CD14-positive monocyte (primary cell): ENCODE measurements around the gene CYP39A1. TPM values are rescaled to one million over a fixed set of nuclear protein-coding genes. Genes with fewer than 3 reads are reported as not detected.

Experiments
- DNase-seq, 3 donors: peaks; one replicate each; pipeline ENCODE4 v3.0.0-alpha.2; 2011 to 2022
- H2AFZ ChIP-seq: 2 replicates; pipeline ENCODE4 v1.6.0; 2012; ENCODE audit warnings: mild to moderate bottlenecking, low read depth, low read length, inconsistent platforms; ENCODE audit not compliant: insufficient read depth, poor library complexity, severe bottlenecking
- H3K27ac ChIP-seq, 2 donors: 1 replicate in 1 of 2; 2 replicates in 1 of 2; pipeline ENCODE4 v1.5.1; 2012 to 2013; ENCODE audit warnings: low read length in 2 of 2, control low read depth in 1 of 2, inconsistent platforms in 1 of 2, low read depth in 1 of 2, mild to moderate bottlenecking in 1 of 2
- H3K27me3 ChIP-seq, 2 donors: one replicate each; pipeline versions ENCODE4 v1.6.0 to v1.6.1; 2011 to 2013; ENCODE audit warnings: low read length in 2 of 2; ENCODE audit not compliant: control insufficient read depth in 2 of 2, insufficient read depth in 2 of 2
- H3K36me3 ChIP-seq, 2 donors: replicated peaks in 1 of 2; 1 replicate in 1 of 2; 2 replicates in 1 of 2; pipeline versions ENCODE4 v1.5.1 to v1.6.1; 2012 to 2013; ENCODE audit warnings: low read length in 2 of 2, control low read depth in 1 of 2, inconsistent platforms in 1 of 2, mild to moderate bottlenecking in 1 of 2; ENCODE audit not compliant: insufficient read depth in 2 of 2, control insufficient read depth in 1 of 2
- H3K4me1 ChIP-seq, 2 donors: 1 replicate in 1 of 2; 2 replicates in 1 of 2; pipeline versions ENCODE4 v1.5.1 to v1.6.1; 2012 to 2013; ENCODE audit warnings: low read length in 2 of 2, control low read depth in 1 of 2, inconsistent platforms in 1 of 2, mild to moderate bottlenecking in 1 of 2, moderate library complexity in 1 of 2; ENCODE audit not compliant: insufficient read depth in 2 of 2, control insufficient read depth in 1 of 2
- H3K4me2 ChIP-seq: replicated peaks from 2 replicates; pipeline ENCODE3; 2012; ENCODE audit warnings: low read length, moderate library complexity, mild to moderate bottlenecking; ENCODE audit not compliant: poor library complexity, severe bottlenecking; ENCODE audit errors: extremely low read depth
- H3K4me3 ChIP-seq, 3 experiments: fragments of 200-600 bp in 1 of 3; sonication (generic) in 1 of 3; replicated peaks in 1 of 3; 1 replicate in 2 of 3; 2 replicates in 1 of 3; pipeline ENCODE4 v1.5.1; 2011 to 2013; ENCODE audit warnings: low read length in 3 of 3, mild to moderate bottlenecking in 3 of 3, control low read depth in 2 of 3, low read depth in 2 of 3, inconsistent platforms in 1 of 3, moderate library complexity in 1 of 3
- H3K79me2 ChIP-seq: 2 replicates; pipeline ENCODE4 v1.6.0; 2012; ENCODE audit warnings: mild to moderate bottlenecking, control low read depth, inconsistent platforms, low read length, moderate library complexity; ENCODE audit not compliant: insufficient read depth
- H3K9ac ChIP-seq: 2 replicates; pipeline ENCODE4 v1.6.0; 2017; ENCODE audit warnings: low read length, mild to moderate bottlenecking; ENCODE audit not compliant: insufficient read depth, poor library complexity, severe bottlenecking
- H3K9me3 ChIP-seq, 2 donors: replicated peaks in 1 of 2; 1 replicate in 1 of 2; 2 replicates in 1 of 2; pipeline versions ENCODE4 v1.5.1 to v1.6.1; 2012 to 2013; ENCODE audit warnings: low read length in 2 of 2, control low read depth in 1 of 2; ENCODE audit not compliant: control insufficient read depth in 1 of 2, insufficient read depth in 1 of 2
- H4K20me1 ChIP-seq: 2 replicates; pipeline ENCODE4 v1.6.0; 2012; ENCODE audit warnings: mild to moderate bottlenecking, low read length, control low read depth, moderate library complexity; ENCODE audit not compliant: insufficient read depth
- H3K27ac Mint-ChIP-seq, 7 donors: one replicate each; pipeline ENCODE4 v1.8.0; 2020; ENCODE audit warnings: mild to moderate bottlenecking in 7 of 7, mixed read lengths in 7 of 7, moderate library complexity in 6 of 7, inconsistent platforms in 2 of 7
- H3K27me3 Mint-ChIP-seq, 3 donors: one replicate each; pipeline ENCODE4 v1.8.0; 2021 to 2022; ENCODE audit warnings: low read depth in 3 of 3, mild to moderate bottlenecking in 3 of 3, mixed read lengths in 3 of 3, moderate library complexity in 3 of 3, inconsistent platforms in 1 of 3
- H3K36me3 Mint-ChIP-seq, 2 donors: one replicate each; pipeline ENCODE4 v1.8.0; 2020; ENCODE audit warnings: mixed read lengths in 2 of 2, inconsistent platforms in 1 of 2, mild to moderate bottlenecking in 1 of 2
- H3K4me1 Mint-ChIP-seq: one replicate; pipeline ENCODE4 v1.8.0; 2020; ENCODE audit warnings: mild to moderate bottlenecking, mixed read lengths
- H3K4me3 Mint-ChIP-seq, 2 donors: one replicate each; pipeline ENCODE4 v1.8.0; 2020; ENCODE audit warnings: mild to moderate bottlenecking in 2 of 2, mixed read lengths in 2 of 2, moderate library complexity in 1 of 2
- H3K9me3 Mint-ChIP-seq, 7 donors: one replicate each; pipeline ENCODE4 v1.8.0; 2020 to 2022; ENCODE audit warnings: mixed read lengths in 7 of 7, mild to moderate bottlenecking in 6 of 7, moderate library complexity in 6 of 7, inconsistent platforms in 2 of 7
- CTCF ChIP-seq: fragments of 200-600 bp; IDR thresholded peaks from one replicate; pipeline ENCODE4 v1.8.0; 2022; ENCODE audit warnings: antibody characterized with exemption, mild to moderate bottlenecking
- WGBS: methylation state at CpG from one replicate; pipeline ENCODE4 v1.1.5; 2013; ENCODE audit warnings: missing lambda C conversion rate; ENCODE audit not compliant: insufficient coverage; 5-methylcytosine and 5-hydroxymethylcytosine counted together
- intact Hi-C, 2 donors: fragments of 100-400 bp; cut with micrococcal nuclease; formaldehyde crosslinking; loops; one replicate each; pipeline versions ENCODE4 v1.15.0 to v1.15.1; 2023
- polyA plus RNA-seq, 3 donors: library from polyadenylated mRNA; depleted of rRNA in 1 of 3; unstranded in 2 of 3; stranded (reverse) in 1 of 3; fragments of 300-500 nt in 2 of 3; fragments of >200 nt in 1 of 3; fragmentation: Illumina TruSeq in 2 of 3; gene quantifications; 1 replicate in 2 of 3; 2 replicates in 1 of 3; pipeline ENCODE4 v1.2.3, GENCODE V29; 2012 to 2021

CYP39A1 gene
- polyA plus RNA-seq, 3 donors: not detected

GRCh38 chr6:46638650-46639049 lies 14.0 kb downstream of the CYP39A1 start:
- no peaks in the 10 kb centered on the region for H3K36me3 ChIP-seq
- no peak for DNase-seq
- H3K36me3 Mint-ChIP-seq: no peaks in the 10 kb centered on the region
- no peaks in the 10 kb centered on the region for H3K4me1 ChIP-seq
- H2AFZ ChIP-seq: no peak overlapping the region
- H3K27ac Mint-ChIP-seq: no peak overlapping the region
- intact Hi-C loops: no loop called here
- no peaks in the 10 kb centered on the region for H3K27me3 ChIP-seq
- H3K9me3 Mint-ChIP-seq: no peaks in the 10 kb centered on the region
- H3K27ac ChIP-seq: no peak overlapping the region
- no peaks in the 10 kb centered on the region for H3K9me3 ChIP-seq
- H3K27me3 Mint-ChIP-seq: peaks cover 0 to 3% (median 2%) of the 10 kb centered on the region in 3 donors
- no peak overlapping the region for H3K4me3 Mint-ChIP-seq
- H4K20me1 ChIP-seq: no peaks in the 10 kb centered on the region
- no peak for TF ChIP-seq CTCF
- no peaks in the 10 kb centered on the region for H3K4me1 Mint-ChIP-seq
- no peak overlapping the region for H3K4me2 ChIP-seq
- WGBS: 89% methylated on average over 2 of the region's 2 CpGs
- H3K79me2 ChIP-seq: no peaks in the 10 kb centered on the region
- no peak overlapping the region for H3K4me3 ChIP-seq
- no peak overlapping the region for H3K9ac ChIP-seq

GRCh38 chr6:46637933-46638332 lies 14.7 kb downstream of the CYP39A1 start:
- no peaks in the 10 kb centered on the region for H3K9me3 Mint-ChIP-seq
- no peak for DNase-seq
- Histone ChIP-seq H4K20me1 (no peaks in the 10 kb centered on the region), H3K4me2 (no peak overlapping the region), H3K4me1 (no peaks in the 10 kb centered on the region), H3K36me3 (no peaks in the 10 kb centered on the region), H3K9ac (no peak overlapping the region), H3K27ac (no peak overlapping the region), H3K79me2 (no peaks in the 10 kb centered on the region), H2AFZ (no peak overlapping the region), H3K27me3 (no peaks in the 10 kb centered on the region), H3K9me3 (no peaks in the 10 kb centered on the region), H3K4me3 (no peak overlapping the region)
- WGBS: no CpG with 5 or more reads among the region's 1 CpG
- no peak overlapping the region for H3K27ac Mint-ChIP-seq
- no peak overlapping the region for H3K4me3 Mint-ChIP-seq
- peaks cover 0 to 3% (median 2%) of the 10 kb centered on the region in 3 donors for H3K27me3 Mint-ChIP-seq
- intact Hi-C loops: no loop called here
- H3K36me3 Mint-ChIP-seq: no peaks in the 10 kb centered on the region
- TF ChIP-seq CTCF: no peak
- no peaks in the 10 kb centered on the region for H3K4me1 Mint-ChIP-seq
